CD14-positive monocyte (primary cell): Measurements from ENCODE around the gene NBEA. TPM values are rescaled to one million over a fixed set of nuclear protein-coding genes. Genes with fewer than 3 reads are reported as not detected.

ENCODE experiments used
- DNase-seq, 3 donors: peaks; one replicate each; pipeline ENCODE4 v3.0.0-alpha.2; 2011 to 2022
- H2AFZ ChIP-seq: 2 replicates; pipeline ENCODE4 v1.6.0; 2012; ENCODE audit warnings: mild to moderate bottlenecking, low read depth, low read length, inconsistent platforms; ENCODE audit not compliant: insufficient read depth, poor library complexity, severe bottlenecking
- H3K27ac ChIP-seq, 2 donors: 1 replicate in 1 of 2; 2 replicates in 1 of 2; pipeline ENCODE4 v1.5.1; 2012 to 2013; ENCODE audit warnings: low read length in 2 of 2, control low read depth in 1 of 2, inconsistent platforms in 1 of 2, low read depth in 1 of 2, mild to moderate bottlenecking in 1 of 2
- H3K27me3 ChIP-seq, 2 donors: one replicate each; pipeline versions ENCODE4 v1.6.0 to v1.6.1; 2011 to 2013; ENCODE audit warnings: low read length in 2 of 2; ENCODE audit not compliant: control insufficient read depth in 2 of 2, insufficient read depth in 2 of 2
- H3K36me3 ChIP-seq, 2 donors: replicated peaks in 1 of 2; 1 replicate in 1 of 2; 2 replicates in 1 of 2; pipeline versions ENCODE4 v1.5.1 to v1.6.1; 2012 to 2013; ENCODE audit warnings: low read length in 2 of 2, control low read depth in 1 of 2, inconsistent platforms in 1 of 2, mild to moderate bottlenecking in 1 of 2; ENCODE audit not compliant: insufficient read depth in 2 of 2, control insufficient read depth in 1 of 2
- H3K4me1 ChIP-seq, 2 donors: 1 replicate in 1 of 2; 2 replicates in 1 of 2; pipeline versions ENCODE4 v1.5.1 to v1.6.1; 2012 to 2013; ENCODE audit warnings: low read length in 2 of 2, control low read depth in 1 of 2, inconsistent platforms in 1 of 2, mild to moderate bottlenecking in 1 of 2, moderate library complexity in 1 of 2; ENCODE audit not compliant: insufficient read depth in 2 of 2, control insufficient read depth in 1 of 2
- H3K4me2 ChIP-seq: replicated peaks from 2 replicates; pipeline ENCODE3; 2012; ENCODE audit warnings: low read length, moderate library complexity, mild to moderate bottlenecking; ENCODE audit not compliant: poor library complexity, severe bottlenecking; ENCODE audit errors: extremely low read depth
- H3K4me3 ChIP-seq, 3 experiments: fragments of 200-600 bp in 1 of 3; sonication (generic) in 1 of 3; replicated peaks in 1 of 3; 1 replicate in 2 of 3; 2 replicates in 1 of 3; pipeline ENCODE4 v1.5.1; 2011 to 2013; ENCODE audit warnings: low read length in 3 of 3, mild to moderate bottlenecking in 3 of 3, control low read depth in 2 of 3, low read depth in 2 of 3, inconsistent platforms in 1 of 3, moderate library complexity in 1 of 3
- H3K79me2 ChIP-seq: 2 replicates; pipeline ENCODE4 v1.6.0; 2012; ENCODE audit warnings: mild to moderate bottlenecking, control low read depth, inconsistent platforms, low read length, moderate library complexity; ENCODE audit not compliant: insufficient read depth
- H3K9ac ChIP-seq: 2 replicates; pipeline ENCODE4 v1.6.0; 2017; ENCODE audit warnings: low read length, mild to moderate bottlenecking; ENCODE audit not compliant: insufficient read depth, poor library complexity, severe bottlenecking
- H3K9me3 ChIP-seq, 2 donors: replicated peaks in 1 of 2; 1 replicate in 1 of 2; 2 replicates in 1 of 2; pipeline versions ENCODE4 v1.5.1 to v1.6.1; 2012 to 2013; ENCODE audit warnings: low read length in 2 of 2, control low read depth in 1 of 2; ENCODE audit not compliant: control insufficient read depth in 1 of 2, insufficient read depth in 1 of 2
- H4K20me1 ChIP-seq: 2 replicates; pipeline ENCODE4 v1.6.0; 2012; ENCODE audit warnings: mild to moderate bottlenecking, low read length, control low read depth, moderate library complexity; ENCODE audit not compliant: insufficient read depth
- H3K27ac Mint-ChIP-seq, 7 donors: one replicate each; pipeline ENCODE4 v1.8.0; 2020; ENCODE audit warnings: mild to moderate bottlenecking in 7 of 7, mixed read lengths in 7 of 7, moderate library complexity in 6 of 7, inconsistent platforms in 2 of 7
- H3K27me3 Mint-ChIP-seq, 3 donors: one replicate each; pipeline ENCODE4 v1.8.0; 2021 to 2022; ENCODE audit warnings: low read depth in 3 of 3, mild to moderate bottlenecking in 3 of 3, mixed read lengths in 3 of 3, moderate library complexity in 3 of 3, inconsistent platforms in 1 of 3
- H3K36me3 Mint-ChIP-seq, 2 donors: one replicate each; pipeline ENCODE4 v1.8.0; 2020; ENCODE audit warnings: mixed read lengths in 2 of 2, inconsistent platforms in 1 of 2, mild to moderate bottlenecking in 1 of 2
- H3K4me1 Mint-ChIP-seq: one replicate; pipeline ENCODE4 v1.8.0; 2020; ENCODE audit warnings: mild to moderate bottlenecking, mixed read lengths
- H3K4me3 Mint-ChIP-seq, 2 donors: one replicate each; pipeline ENCODE4 v1.8.0; 2020; ENCODE audit warnings: mild to moderate bottlenecking in 2 of 2, mixed read lengths in 2 of 2, moderate library complexity in 1 of 2
- H3K9me3 Mint-ChIP-seq, 7 donors: one replicate each; pipeline ENCODE4 v1.8.0; 2020 to 2022; ENCODE audit warnings: mixed read lengths in 7 of 7, mild to moderate bottlenecking in 6 of 7, moderate library complexity in 6 of 7, inconsistent platforms in 2 of 7
- CTCF ChIP-seq: fragments of 200-600 bp; IDR thresholded peaks from one replicate; pipeline ENCODE4 v1.8.0; 2022; ENCODE audit warnings: antibody characterized with exemption, mild to moderate bottlenecking
- WGBS: methylation state at CpG from one replicate; pipeline ENCODE4 v1.1.5; 2013; ENCODE audit warnings: missing lambda C conversion rate; ENCODE audit not compliant: insufficient coverage; 5-methylcytosine and 5-hydroxymethylcytosine counted together
- intact Hi-C, 2 donors: fragments of 100-400 bp; cut with micrococcal nuclease; formaldehyde crosslinking; loops; one replicate each; pipeline versions ENCODE4 v1.15.0 to v1.15.1; 2023
- polyA plus RNA-seq, 3 donors: library from polyadenylated mRNA; depleted of rRNA in 1 of 3; unstranded in 2 of 3; stranded (reverse) in 1 of 3; fragments of 300-500 nt in 2 of 3; fragments of >200 nt in 1 of 3; fragmentation: Illumina TruSeq in 2 of 3; gene quantifications; 1 replicate in 2 of 3; 2 replicates in 1 of 3; pipeline ENCODE4 v1.2.3, GENCODE V29; 2012 to 2021

The NBEA gene
- polyA plus RNA-seq, 3 donors: 0.03 to 0.23 (median 0.08) TPM

DNA sequence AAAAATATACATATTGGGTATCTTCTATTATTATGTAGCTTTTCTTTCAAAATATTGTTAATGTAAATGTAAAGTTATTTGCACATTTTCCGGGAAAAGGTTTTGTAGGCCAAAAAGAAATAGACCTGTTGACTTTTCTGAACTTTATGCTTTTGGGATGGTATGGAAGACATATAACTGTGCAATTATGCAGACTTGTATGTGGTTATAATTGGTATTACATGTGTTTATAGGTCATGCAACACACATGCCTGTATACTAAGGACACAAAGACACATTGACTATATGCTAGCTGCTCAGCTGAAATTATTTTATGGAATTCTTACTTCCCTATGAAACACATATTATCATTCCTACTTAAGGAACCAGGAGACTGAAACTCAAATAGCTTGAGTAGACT, 2.3 kb upstream of the NBEA start:
- H2AFZ ChIP-seq: no peak overlapping the region
- Mint-ChIP-seq H3K27me3 (peaks cover 32 to 54% (median 34%) of the 10 kb centered on the region in 3 donors), H3K9me3 (peaks cover 0 to 6% (median 4%) of the 10 kb centered on the region in 7 donors), H3K4me1 (peaks cover 19% of the 10 kb centered on the region), H3K4me3 (no peak overlapping the region), H3K36me3 (peaks cover 3 to 6% of the 10 kb centered on the region in 2 donors), H3K27ac (no peak overlapping the region)
- H3K9me3 ChIP-seq: peaks cover 0 to 11% of the 10 kb centered on the region in 2 donors
- H3K4me3 ChIP-seq: no peak overlapping the region
- H3K79me2 ChIP-seq: no peaks in the 10 kb centered on the region
- no peak overlapping the region for H3K27ac ChIP-seq
- TF ChIP-seq CTCF: no peak
- DNase-seq: no peak
- H3K4me2 ChIP-seq: no peak overlapping the region
- intact Hi-C loops: no loop called here
- no peaks in the 10 kb centered on the region for H3K36me3 ChIP-seq
- H3K27me3 ChIP-seq: peaks cover 39 to 47% of the 10 kb centered on the region in 2 donors
- no peak overlapping the region for H3K9ac ChIP-seq
- peaks cover 8 to 14% of the 10 kb centered on the region in 2 donors for H3K4me1 ChIP-seq
- H4K20me1 ChIP-seq: no peaks in the 10 kb centered on the region
- WGBS: no CpG with 5 or more reads among the region's 1 CpG

GRCh38 chr13:34941436-34941834, 635 bp upstream of the NBEA start:
- H2AFZ ChIP-seq: peak overlapping the region; percentile 76
- TF ChIP-seq CTCF: no peak
- H3K9ac ChIP-seq: no peak overlapping the region
- no peaks in the 10 kb centered on the region for H3K79me2 ChIP-seq
- H3K4me2 ChIP-seq: peak overlapping the region; percentile 83
- no peak for DNase-seq
- no peaks in the 10 kb centered on the region for H4K20me1 ChIP-seq
- intact Hi-C loops: no loop called here
- Mint-ChIP-seq H3K27ac (peak overlapping the region in 1 of 7 donors; percentile 33), H3K4me3 (peak overlapping the region; percentile 83 to 92), H3K36me3 (peaks cover 3 to 6% of the 10 kb centered on the region in 2 donors), H3K27me3 (peaks cover 36 to 59% (median 39%) of the 10 kb centered on the region in 3 donors), H3K4me1 (peaks cover 19% of the 10 kb centered on the region), H3K9me3 (peaks cover 0 to 6% (median 4%) of the 10 kb centered on the region in 7 donors)
- no peaks in the 10 kb centered on the region for H3K36me3 ChIP-seq
- peak overlapping the region in 1 of 3 experiments; percentile 78 for H3K4me3 ChIP-seq
- WGBS: no CpG with 5 or more reads among the region's 13 CpGs
- peaks cover 8 to 14% of the 10 kb centered on the region in 2 donors for H3K4me1 ChIP-seq
- peaks cover 0 to 11% of the 10 kb centered on the region in 2 donors for H3K9me3 ChIP-seq
- peaks cover 43 to 60% of the 10 kb centered on the region in 2 donors for H3K27me3 ChIP-seq
- no peak overlapping the region for H3K27ac ChIP-seq
